ENCODE results near the gene COX14.

Gene COX14

GRCh38 chr12:50145439-50145838 lies 33.4 kb downstream of the COX14 start:
- H3K9me3 ChIP-seq (ENCODE audit: control insufficient read depth, insufficient read depth, low read depth, low read length): no peaks in the 10 kb centered on the region

DNA sequence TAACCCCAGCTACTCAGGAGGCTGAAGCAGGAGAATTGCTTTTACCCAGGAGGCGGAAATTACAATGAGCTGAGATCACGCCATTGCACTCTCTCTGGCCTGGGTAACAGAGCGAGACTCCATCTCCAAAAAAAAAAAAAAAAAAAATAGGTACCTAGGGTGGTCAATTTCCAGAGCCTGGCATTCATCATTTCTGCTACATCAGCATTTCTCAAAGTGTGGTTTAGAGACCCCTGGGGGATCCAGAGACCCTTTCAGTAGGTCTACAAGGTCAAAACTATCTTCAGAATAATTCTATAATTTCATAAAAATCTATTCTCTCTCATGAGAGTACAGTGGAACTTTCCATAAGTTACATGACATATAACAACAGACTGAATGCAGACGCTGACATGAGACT lies 35.2 kb downstream of the COX14 start:
- CTCF ChIA-PET: interaction anchor here (0.6 to 2.1 kb wide), 4 partner anchors 36 to 1098 kb away, joined by 3 to 7 read pairs (median 4); partner anchors contain the start of gene COX14
- TF ChIP-seq ZNF768 (tag by site-specific recombination; IDR thresholded peaks at IDR 0.05): no peak
- TF ChIP-seq REST (tag by site-specific recombination; IDR thresholded peaks at IDR 0.05): no peak
- TF ChIP-seq ZNF416 (tag by site-specific recombination; IDR thresholded peaks at IDR 0.05): no peak
- no peak for TF ChIP-seq ZNF335 (tag by site-specific recombination; conservative IDR thresholded peaks at IDR 0.05)
- no peak for TF ChIP-seq ZNF202 (tag by site-specific recombination; IDR thresholded peaks at IDR 0.05; ENCODE audit: borderline replicate concordance)
- no peak for TF ChIP-seq KLF1 (tag by site-specific recombination; IDR thresholded peaks at IDR 0.05)
- TF ChIP-seq ZNF48 (tag by site-specific recombination; IDR thresholded peaks at IDR 0.05): no peak
- no peak for TF ChIP-seq ELK4 (IDR thresholded peaks at IDR 0.05; ENCODE audit: borderline replicate concordance, low read depth, low read length)
- TF ChIP-seq HOXD13 (CRISPR knock-in tag; IDR thresholded peaks at IDR 0.05; ENCODE audit: borderline replicate concordance): no peak

More at GRCh38 chr12:50145439-50145838, 33.4 kb downstream of the COX14 start:
- H3K27ac ChIP-seq (ENCODE audit: extremely low read depth, low read depth, low read length): no peak overlapping the region
- H3K4me3 ChIP-seq (ENCODE audit: low read depth, low read length): no peak overlapping the region
- peaks cover 6% of the 10 kb centered on the region for H3K4me1 ChIP-seq (ENCODE audit: control insufficient read depth, insufficient read depth, low read length)
- TF ChIP-seq ZNF133 (tag by site-specific recombination; IDR thresholded peaks at IDR 0.05) (no peak), KLF16 (tag by site-specific recombination; IDR thresholded peaks at IDR 0.05) (no peak), SALL2 (tag by site-specific recombination; IDR thresholded peaks at IDR 0.05; ENCODE audit: borderline replicate concordance) (no peak), HOXD13 (CRISPR knock-in tag; IDR thresholded peaks at IDR 0.05; ENCODE audit: borderline replicate concordance) (no peak), ZNF366 (tag by site-specific recombination; conservative IDR thresholded peaks at IDR 0.05) (no peak), ZNF274 (IDR thresholded peaks at IDR 0.05; ENCODE audit: low read length) (no peak), ZNF274 (tag by site-specific recombination; IDR thresholded peaks at IDR 0.05; ENCODE audit: borderline replicate concordance) (no peak), PRDM4 (tag by site-specific recombination; IDR thresholded peaks at IDR 0.05) (no peak), GFI1B (tag by site-specific recombination; IDR thresholded peaks at IDR 0.05) (no peak), ZNF114 (tag by site-specific recombination; IDR thresholded peaks at IDR 0.05) (no peak), ZNF558 (tag by site-specific recombination; IDR thresholded peaks at IDR 0.05) (no peak), ZNF24 (tag by site-specific recombination; IDR thresholded peaks at IDR 0.05) (no peak)
- TF ChIP-seq, protein P1, sequence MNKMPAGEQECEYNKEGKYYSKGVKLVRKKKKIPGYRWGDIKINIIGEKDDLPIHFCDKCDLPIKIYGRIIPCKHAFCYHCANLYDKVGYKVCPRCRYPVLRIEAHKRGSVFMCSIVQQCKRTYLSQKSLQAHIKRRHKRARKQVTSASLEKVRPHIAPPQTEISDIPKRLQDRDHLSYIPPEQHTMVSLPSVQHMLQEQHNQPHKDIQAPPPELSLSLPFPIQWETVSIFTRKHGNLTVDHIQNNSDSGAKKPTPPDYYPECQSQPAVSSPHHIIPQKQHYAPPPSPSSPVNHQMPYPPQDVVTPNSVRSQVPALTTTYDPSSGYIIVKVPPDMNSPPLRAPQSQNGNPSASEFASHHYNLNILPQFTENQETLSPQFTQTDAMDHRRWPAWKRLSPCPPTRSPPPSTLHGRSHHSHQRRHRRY (tag by site-specific recombination; IDR thresholded peaks at IDR 0.05): no peak
- TF ChIP-seq, protein P2, sequence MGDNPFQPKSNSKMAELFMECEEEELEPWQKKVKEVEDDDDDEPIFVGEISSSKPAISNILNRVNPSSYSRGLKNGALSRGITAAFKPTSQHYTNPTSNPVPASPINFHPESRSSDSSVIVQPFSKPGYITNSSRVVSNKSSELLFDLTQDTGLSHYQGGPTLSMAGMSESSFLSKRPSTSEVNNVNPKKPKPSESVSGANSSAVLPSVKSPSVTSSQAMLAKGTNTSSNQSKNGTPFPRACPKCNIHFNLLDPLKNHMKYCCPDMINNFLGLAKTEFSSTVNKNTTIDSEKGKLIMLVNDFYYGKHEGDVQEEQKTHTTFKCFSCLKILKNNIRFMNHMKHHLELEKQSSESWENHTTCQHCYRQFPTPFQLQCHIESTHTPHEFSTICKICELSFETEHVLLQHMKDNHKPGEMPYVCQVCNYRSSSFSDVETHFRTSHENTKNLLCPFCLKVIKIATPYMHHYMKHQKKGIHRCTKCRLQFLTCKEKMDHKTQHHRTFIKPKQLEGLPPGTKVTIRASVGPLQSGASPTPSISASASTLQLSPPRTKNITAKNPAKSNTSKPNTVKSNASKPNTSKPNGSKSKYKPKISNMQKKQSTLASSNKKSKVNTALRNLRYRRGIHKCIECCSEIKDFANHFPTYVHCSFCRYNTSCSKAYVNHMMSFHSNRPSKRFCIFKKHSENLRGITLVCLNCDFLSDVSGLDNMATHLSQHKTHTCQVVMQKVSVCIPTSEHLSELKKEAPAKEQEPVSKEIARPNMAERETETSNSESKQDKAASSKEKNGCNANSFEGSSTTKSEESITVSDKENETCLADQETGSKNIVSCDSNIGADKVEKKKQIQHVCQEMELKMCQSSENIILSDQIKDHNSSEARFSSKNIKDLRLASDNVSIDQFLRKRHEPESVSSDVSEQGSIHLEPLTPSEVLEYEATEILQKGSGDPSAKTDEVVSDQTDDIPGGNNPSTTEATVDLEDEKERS (tag by site-specific recombination; IDR thresholded peaks at IDR 0.05): no peak
- POLR2A ChIA-PET: no interaction called here
- CTCF ChIA-PET: interaction anchor here (0.5 to 2.1 kb wide), 4 partner anchors 8 to 66 kb away, joined by 3 to 7 read pairs (median 6); no protein-coding TSS in a partner anchor
- H3K36me3 ChIP-seq (ENCODE audit: control insufficient read depth in 2 of 2, insufficient read depth in 1 of 2, low read length in 2 of 2): peaks cover 18 to 34% of the 10 kb centered on the region in 2 experiments

More for the DNA sequence above, 35.2 kb downstream of the COX14 start:
- Histone ChIP-seq H3K36me3 (ENCODE audit: control insufficient read depth in 2 of 2, insufficient read depth in 1 of 2, low read length in 2 of 2) (peaks cover 2 to 16% of the 10 kb centered on the region in 2 experiments; a peak in 2 of 3 replicates), H3K4me1 (ENCODE audit: control insufficient read depth, insufficient read depth, low read length) (peaks cover 6% of the 10 kb centered on the region), H3K4me3 (ENCODE audit: low read depth, low read length) (no peak overlapping the region), H3K27ac (ENCODE audit: extremely low read depth, low read depth, low read length) (no peak overlapping the region), H3K9me3 (ENCODE audit: control insufficient read depth, insufficient read depth, low read depth, low read length) (no peaks in the 10 kb centered on the region)
- POLR2A ChIA-PET: interaction anchor here (1.6 to 1.8 kb wide), 2 partner anchors 20 to 35 kb away, joined by 9 to 12 read pairs; partner anchors contain the start of genes CERS5 and COX14

Data from HEK293 (cell line).